ENCODE data around the gene PIK3R4.

The PIK3R4 gene

DNA sequence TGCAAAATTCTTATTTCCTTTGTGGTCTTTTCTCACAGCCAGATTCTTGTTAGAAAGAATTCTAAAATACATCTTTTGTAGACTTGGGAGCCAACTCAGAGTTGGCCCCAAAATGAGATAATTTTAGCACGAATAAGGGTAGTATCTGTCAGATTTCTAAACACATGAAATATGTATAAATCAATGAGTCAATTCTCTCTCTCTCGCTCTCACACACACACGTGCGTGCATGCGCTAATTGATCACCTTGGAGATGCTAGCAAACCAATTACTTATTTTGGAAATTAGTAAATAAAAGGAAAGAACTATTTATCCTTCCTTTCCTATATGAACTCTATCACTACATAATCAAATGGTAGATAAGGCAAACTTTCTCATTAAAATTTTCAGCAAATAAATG lies 32.9 kb upstream of the PIK3R4 start:
- no peak for TF ChIP-seq CTCF (conservative IDR thresholded peaks at IDR 0.05)
- H3K27ac ChIP-seq = no peak overlapping the region

DNA sequence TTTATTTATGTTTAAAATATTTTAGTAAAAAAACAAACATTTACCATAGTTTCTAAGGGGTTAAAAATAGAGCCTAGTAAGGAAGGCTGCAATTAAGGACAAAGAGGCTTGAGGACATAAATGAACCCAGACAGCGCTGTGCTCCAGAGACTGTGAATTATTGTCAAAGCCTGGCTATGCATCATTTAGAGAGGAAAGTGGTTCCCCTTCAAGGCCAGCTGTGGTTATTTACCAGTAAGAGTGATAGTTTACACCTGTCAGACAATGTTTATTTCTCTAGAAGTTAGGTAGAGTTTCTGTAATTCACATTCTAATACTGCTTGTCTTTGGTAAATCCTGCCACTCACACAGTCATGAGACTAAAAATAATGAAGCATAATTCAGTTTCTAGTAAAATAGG lies 32.4 kb upstream of the PIK3R4 start:
- no peak for TF ChIP-seq CTCF (conservative IDR thresholded peaks at IDR 0.05)
- no peak overlapping the region for H3K27ac ChIP-seq

DNA sequence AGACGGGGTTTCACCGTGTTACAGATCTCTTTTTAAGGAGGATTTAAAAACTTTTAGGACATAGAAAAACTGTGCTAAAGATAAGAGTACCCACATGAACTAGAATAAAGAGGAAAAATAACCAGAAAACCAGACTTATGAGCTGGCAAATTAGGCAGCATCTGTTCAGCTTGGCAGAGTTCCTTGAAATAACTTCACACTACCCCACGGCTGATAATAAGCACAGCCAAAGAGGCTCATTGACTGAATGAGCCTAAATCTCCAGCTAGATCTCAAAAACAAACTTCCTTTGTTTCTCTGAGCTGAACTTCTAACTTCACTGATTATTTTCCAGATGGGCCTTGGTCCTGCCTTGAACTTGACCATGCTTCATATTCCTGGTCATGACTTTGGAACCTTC lies 26.7 kb upstream of the PIK3R4 start:
- TF ChIP-seq CTCF (conservative IDR thresholded peaks at IDR 0.05) = no peak
- peak overlapping the region; percentile 29; the same call in 1 of the 2 replicates for H3K27ac ChIP-seq

DNA sequence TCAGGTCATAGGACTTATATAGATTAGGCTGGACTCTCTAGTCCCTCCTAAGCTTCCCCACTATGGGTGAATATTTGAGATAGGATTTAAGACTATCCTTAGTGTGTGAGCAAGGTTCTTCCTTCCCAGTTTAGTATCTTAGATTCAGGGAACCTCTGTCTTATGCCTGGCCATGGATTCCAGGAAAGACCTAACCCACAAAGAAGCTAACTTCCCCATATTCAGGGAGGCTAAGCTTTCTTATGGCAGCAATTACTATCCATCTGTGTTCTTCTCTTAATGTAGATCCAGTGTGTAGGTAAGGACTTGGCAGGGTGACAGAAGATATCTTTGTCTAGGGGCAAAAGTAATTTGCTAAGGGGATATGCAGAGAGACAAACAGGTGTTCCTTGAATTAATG lies 25.5 kb upstream of the PIK3R4 start:
- H3K27ac ChIP-seq = peak overlapping the region; percentile 29; the same call in 1 of the 2 replicates
- no peak for TF ChIP-seq CTCF (conservative IDR thresholded peaks at IDR 0.05)

- no peak for TF ChIP-seq CTCF (conservative IDR thresholded peaks at IDR 0.05)
- no peak overlapping the region for H3K27ac ChIP-seq
Measured at GRCh38 chr3:130770644-130771043, 24.0 kb upstream of the PIK3R4 start.

DNA sequence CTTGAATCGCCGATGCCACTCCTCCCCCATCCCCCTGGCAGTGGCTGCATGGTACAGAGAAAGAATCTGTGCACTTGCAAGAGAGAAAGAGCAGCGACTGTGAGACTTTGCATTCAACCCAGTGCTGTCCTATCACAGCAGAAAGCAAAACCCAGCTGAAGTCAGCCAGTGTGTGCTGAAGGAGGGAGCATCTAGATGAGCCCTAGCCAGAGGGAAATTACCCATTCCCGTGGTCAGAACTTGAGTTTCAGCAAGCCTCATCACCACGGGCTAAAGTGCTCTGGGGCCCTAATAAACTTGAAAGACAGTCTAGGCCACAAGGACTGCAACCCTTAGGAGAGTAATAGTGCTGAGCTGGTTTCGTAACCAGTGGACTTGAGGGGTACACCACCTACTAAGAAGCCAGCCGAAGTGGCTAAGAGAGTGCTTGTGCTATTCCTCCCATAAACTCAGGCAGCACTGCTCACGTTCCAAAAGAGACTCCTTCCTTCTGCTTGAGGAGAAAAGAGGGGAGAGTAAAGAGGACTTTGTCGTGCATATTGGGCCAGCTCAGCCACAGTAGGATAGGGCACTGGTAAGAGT lies 15.2 kb upstream of the PIK3R4 start:
- H3K27ac ChIP-seq = no peak overlapping the region
- no peak for TF ChIP-seq CTCF (conservative IDR thresholded peaks at IDR 0.05)

DNA sequence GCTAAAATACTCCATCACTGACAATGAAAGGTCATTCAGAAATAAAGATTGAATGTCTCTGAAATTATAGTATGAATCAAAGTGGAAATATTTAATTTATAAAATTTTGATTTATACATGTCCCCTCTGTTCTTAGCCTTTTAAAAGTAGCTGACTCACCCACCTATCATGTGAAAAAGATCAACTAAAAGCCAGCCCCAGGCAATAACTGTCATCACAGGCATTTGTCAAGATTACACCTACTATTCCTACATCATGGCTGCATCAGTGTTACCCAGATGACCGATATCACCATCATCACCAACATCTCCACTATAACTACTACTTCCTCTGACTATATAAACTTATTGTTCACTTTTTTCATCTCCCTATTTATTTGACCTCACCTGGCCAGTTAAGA lies 14.3 kb upstream of the PIK3R4 start:
- no peak for TF ChIP-seq CTCF (conservative IDR thresholded peaks at IDR 0.05)
- peak overlapping the region; percentile 51; the same call in 1 of the 2 replicates for H3K27ac ChIP-seq
